OCI-LY1 (cell line): ENCODE measurements around the gene ABCA5.

ENCODE experiments used
- H2AFZ ChIP-seq: fragments of 200-600 bp; sonication (generic), shearing (Covaris generic); 2 replicates; pipeline ENCODE4 v1.6.0; 2014; ENCODE audit warnings: antibody characterized with exemption, mild to moderate bottlenecking, low read length
- H3F3A ChIP-seq: fragments of 200-600 bp; sonication (generic), shearing (Covaris generic); 2 replicates; pipeline ENCODE4 v1.6.0; 2014; ENCODE audit warnings: mild to moderate bottlenecking, antibody characterized with exemption, low read length, moderate library complexity; ENCODE audit not compliant: insufficient read depth
- H3K27ac ChIP-seq: fragments of 200-600 bp; sonication (generic); 2 replicates; pipeline ENCODE4 v1.5.1; 2014; ENCODE audit warnings: low read length, mixed run types, mild to moderate bottlenecking, low read depth; ENCODE audit not compliant: poor library complexity, severe bottlenecking
- H3K27me3 ChIP-seq: fragments of 200-600 bp; sonication (generic); 2 replicates; pipeline ENCODE4 v1.6.0; 2014; ENCODE audit warnings: antibody characterized with exemption, mild to moderate bottlenecking, low read length, moderate library complexity; ENCODE audit not compliant: insufficient read depth
- H3K36me3 ChIP-seq: fragments of 200-600 bp; sonication (generic); 2 replicates; pipeline ENCODE4 v1.6.1; 2014; ENCODE audit warnings: mild to moderate bottlenecking, antibody characterized with exemption, low read length, moderate library complexity, mixed read lengths; ENCODE audit not compliant: insufficient read depth
- H3K4me1 ChIP-seq: fragments of 200-600 bp; sonication (generic); 2 replicates; pipeline ENCODE4 v1.5.1; 2014; ENCODE audit warnings: mild to moderate bottlenecking, low read length, moderate library complexity; ENCODE audit not compliant: insufficient read depth, severe bottlenecking
- H3K4me2 ChIP-seq: fragments of 200-600 bp; sonication (generic), shearing (Covaris generic); 2 replicates; pipeline ENCODE4 v1.6.1; 2014; ENCODE audit warnings: low read length
- H3K4me3 ChIP-seq: fragments of 200-600 bp; sonication (generic); 2 replicates; pipeline ENCODE4 v1.5.1; 2014; ENCODE audit warnings: low read length, low read depth, mild to moderate bottlenecking, mixed read lengths; ENCODE audit not compliant: poor library complexity, severe bottlenecking
- H3K79me2 ChIP-seq: fragments of 200-600 bp; shearing (Covaris generic); 2 replicates; pipeline ENCODE4 v1.6.1; 2016; ENCODE audit warnings: mixed run types, low read length, mixed read lengths; ENCODE audit not compliant: insufficient read depth
- H3K9ac ChIP-seq: fragments of 200-600 bp; sonication (generic), shearing (Covaris generic); 2 replicates; pipeline ENCODE4 v1.6.1; 2014; ENCODE audit warnings: mild to moderate bottlenecking, low read length, mixed read lengths
- H3K9me2 ChIP-seq: fragments of 200-600 bp; sonication (generic), shearing (Covaris generic); 2 replicates; pipeline ENCODE4 v1.6.1; 2014; ENCODE audit warnings: low read depth, mild to moderate bottlenecking, low read length, mixed read lengths
- H3K9me3 ChIP-seq: fragments of 200-600 bp; shearing (Covaris generic); 2 replicates; pipeline ENCODE4 v1.6.1; 2014; ENCODE audit warnings: low read length, mixed read lengths
- H4K20me1 ChIP-seq: fragments of 200-600 bp; sonication (generic), shearing (Covaris generic); 2 replicates; pipeline ENCODE4 v1.6.0; 2016; ENCODE audit warnings: mild to moderate bottlenecking, low read length; ENCODE audit not compliant: insufficient read depth
- CTCF ChIP-seq: fragments of 200-600 bp; sonication (generic), shearing (Covaris generic); IDR thresholded peaks from 2 replicates; pipeline ENCODE4 v1.5.1; 2017; ENCODE audit warnings: mild to moderate bottlenecking, antibody characterized with exemption, low read length, moderate library complexity, mixed read lengths
- EZH2 ChIP-seq: fragments of 200-600 bp; sonication (generic), shearing (Covaris generic); IDR thresholded peaks from 2 replicates; pipeline ENCODE4 v1.8.0; 2017; ENCODE audit warnings: borderline replicate concordance, mixed run types, mild to moderate bottlenecking, antibody characterized with exemption, low read length, moderate library complexity, mixed read lengths

ABCA5 gene

GRCh38 chr17:69327060-69327831 lies at the start of gene ABCA5:
TSS of gene ABCA5 (minus strand) at chr17:69327133. CDS start at chr17:69314415, 12,718 bp downstream.
- no peaks in the 10 kb centered on the region for H3F3A ChIP-seq
- H3K27ac ChIP-seq, result no peak within 1 kb of the TSS
- no peaks in the 10 kb centered on the region for H3K36me3 ChIP-seq
- no peaks in the 10 kb centered on the region for H3K9me2 ChIP-seq
- peak within 1 kb of the TSS; percentile 70 for H3K4me2 ChIP-seq
- H4K20me1 ChIP-seq, result no peaks in the 10 kb centered on the region
- no peaks in the 10 kb centered on the region for H3K9me3 ChIP-seq
- H2AFZ ChIP-seq, result peak within 1 kb of the TSS; percentile 24; the same call in 1 of the 2 replicates
- H3K79me2 ChIP-seq, result no peaks in the 10 kb centered on the region
- peak within 1 kb of the TSS; percentile 68 for H3K4me3 ChIP-seq
- no peaks in the 10 kb centered on the region for H3K27me3 ChIP-seq
- H3K9ac ChIP-seq, result peak within 1 kb of the TSS; percentile 81
- peaks cover 18% of the 10 kb centered on the region for H3K4me1 ChIP-seq
- TF ChIP-seq EZH2, result no peak
- TF ChIP-seq CTCF, result no peak

GRCh38 chr17:69375229-69375628 lies 48.3 kb upstream of the ABCA5 start:
- TF ChIP-seq EZH2 (no peak), CTCF (no peak)
- Histone ChIP-seq H3K79me2 (no peaks in the 10 kb centered on the region), H3K9me2 (no peaks in the 10 kb centered on the region), H3K4me3 (no peak overlapping the region), H3K36me3 (no peaks in the 10 kb centered on the region), H3K4me1 (no peaks in the 10 kb centered on the region), H3F3A (no peaks in the 10 kb centered on the region), H3K9me3 (no peaks in the 10 kb centered on the region), H3K27ac (no peak overlapping the region), H3K9ac (no peak overlapping the region), H3K27me3 (no peaks in the 10 kb centered on the region), H2AFZ (no peak overlapping the region), H4K20me1 (no peaks in the 10 kb centered on the region), H3K4me2 (no peak overlapping the region)

- no peak overlapping the region for H3K4me2 ChIP-seq
- no peak overlapping the region for H3K9ac ChIP-seq
- H3K36me3 ChIP-seq, result no peaks in the 10 kb centered on the region
- no peaks in the 10 kb centered on the region for H3K9me3 ChIP-seq
- H3F3A ChIP-seq, result no peaks in the 10 kb centered on the region
- H3K27ac ChIP-seq, result no peak overlapping the region
- no peaks in the 10 kb centered on the region for H3K79me2 ChIP-seq
- H3K4me3 ChIP-seq, result no peak overlapping the region
- H3K27me3 ChIP-seq, result no peaks in the 10 kb centered on the region
- no peaks in the 10 kb centered on the region for H4K20me1 ChIP-seq
- H3K4me1 ChIP-seq, result no peaks in the 10 kb centered on the region
- no peak for TF ChIP-seq EZH2
- no peak for TF ChIP-seq CTCF
- H3K9me2 ChIP-seq, result no peaks in the 10 kb centered on the region
- no peak overlapping the region for H2AFZ ChIP-seq
Observed at GRCh38 chr17:69373069-69373468, 46.1 kb upstream of the ABCA5 start.
